Breast epithelium (tissue), 3 donors: ENCODE results near the gene CDKN2B-AS1.

Experiments
- POLR2A ChIP-seq: fragments of 450-650 bp; IDR thresholded peaks from one replicate; pipeline ENCODE4 v1.6.1; 2016; ENCODE audit warnings: antibody characterized with exemption, mild to moderate bottlenecking, moderate library complexity
- POLR2AphosphoS5 ChIP-seq, 3 donors: sonication (generic); formaldehyde crosslinking; IDR thresholded peaks; one replicate each; pipeline ENCODE4 v1.6.1; 2017; ENCODE audit warnings: antibody characterized with exemption in 3 of 3

DNA sequence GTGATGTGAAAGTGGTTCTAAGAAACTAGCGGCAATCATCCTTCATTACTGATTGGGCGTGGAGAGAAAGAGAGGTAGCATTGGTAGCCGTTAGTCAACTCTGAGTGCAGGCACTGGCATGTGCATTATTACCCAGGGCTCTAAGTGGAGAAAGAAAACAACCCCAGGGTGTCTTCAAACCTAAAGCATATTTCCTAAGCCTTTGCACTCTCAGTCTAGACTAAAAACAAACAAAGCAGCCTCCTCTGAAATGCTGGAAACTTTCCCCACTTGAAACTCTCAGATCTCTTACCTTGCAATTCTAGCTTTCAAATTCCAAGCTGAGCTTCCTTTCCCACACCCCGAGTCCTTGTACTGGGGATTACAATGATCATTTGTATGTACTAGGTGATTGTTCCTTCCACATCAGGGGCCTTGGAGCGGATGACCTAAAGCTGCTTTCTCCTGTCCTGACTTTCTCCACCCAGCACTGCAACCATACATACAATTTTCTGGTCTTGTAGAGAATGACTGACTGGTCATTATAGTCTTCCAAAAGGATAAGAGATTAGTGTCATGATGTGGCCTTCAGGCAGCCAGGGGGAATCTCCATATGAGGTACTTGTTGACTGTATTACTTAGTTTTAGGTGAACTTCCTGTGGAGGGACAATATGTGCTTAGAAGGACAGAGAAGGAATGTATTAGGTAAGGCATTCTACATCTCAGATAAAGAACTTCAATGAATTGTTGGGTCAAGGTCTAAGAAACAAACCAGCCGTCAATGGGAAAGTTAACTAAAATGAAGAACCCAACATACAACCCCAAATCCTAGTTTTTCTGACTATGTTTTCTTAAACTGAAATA lies 112.8 kb downstream of the CDKN2B-AS1 start:
- TF ChIP-seq POLR2AphosphoS5 (IDR thresholded peaks at IDR 0.05) (no peak), POLR2A (no peak)
